NCI-H146 treated with DMSO at 0.1 percent for 48 hours (cell line): ENCODE measurements around the gene AMH.

Source experiments
- DNase-seq: peaks from one replicate; lab custom pipeline; 2025; ENCODE audit not compliant: unreplicated experiment; lab: John Stamatoyannopoulos, UW

The AMH gene

GRCh38 chr19:2219726-2220125 is 29.4 kb upstream of the AMH start:
- no peak for DNase-seq

GRCh38 chr19:2221250-2221831 is 27.8 kb upstream of the AMH start:
- DNase-seq, result no peak

DNA sequence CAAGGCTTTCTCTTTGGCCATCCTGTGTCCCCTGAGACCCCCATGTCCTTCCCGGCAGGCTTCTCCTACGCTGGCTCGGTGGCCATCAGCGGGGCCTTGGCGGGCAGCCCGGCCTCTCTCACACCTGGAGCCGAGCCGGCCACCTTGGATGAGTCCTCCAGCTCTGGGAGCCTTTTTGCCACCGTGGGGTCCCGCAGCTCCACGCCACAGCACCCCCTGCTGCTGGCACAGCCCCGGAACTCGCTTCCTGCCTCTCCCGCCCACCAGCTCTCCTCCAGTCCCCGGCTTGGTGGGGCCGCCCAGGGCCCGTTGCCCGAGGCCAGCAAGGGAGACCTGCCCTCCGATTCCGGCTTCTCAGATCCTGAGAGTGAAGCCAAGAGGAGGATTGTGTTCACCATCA is 27.2 kb upstream of the AMH start:
- no peak for DNase-seq

GRCh38 chr19:2223391-2223790 is 25.7 kb upstream of the AMH start:
- no peak for DNase-seq

DNA sequence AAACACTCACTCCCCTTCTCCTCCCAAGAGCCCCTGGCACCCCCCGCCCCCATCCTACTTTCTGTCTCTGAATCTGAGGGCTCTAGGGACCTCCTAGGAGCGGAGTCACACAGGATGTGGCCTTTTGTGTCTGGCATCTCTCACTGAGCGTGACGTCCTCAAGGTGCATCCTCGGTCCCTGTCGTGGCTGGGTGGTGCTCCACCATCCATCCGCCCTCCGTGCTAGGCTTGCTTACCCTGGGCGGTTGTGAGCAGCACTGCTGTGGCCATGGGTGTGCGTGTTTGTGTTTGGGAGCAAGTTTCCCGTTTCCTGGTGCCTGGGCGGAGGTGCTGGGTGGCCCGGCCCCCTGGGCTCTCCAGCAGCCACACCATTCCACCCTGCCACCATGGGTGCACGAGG is 25.2 kb upstream of the AMH start:
- DNase-seq, result no peak

DNA sequence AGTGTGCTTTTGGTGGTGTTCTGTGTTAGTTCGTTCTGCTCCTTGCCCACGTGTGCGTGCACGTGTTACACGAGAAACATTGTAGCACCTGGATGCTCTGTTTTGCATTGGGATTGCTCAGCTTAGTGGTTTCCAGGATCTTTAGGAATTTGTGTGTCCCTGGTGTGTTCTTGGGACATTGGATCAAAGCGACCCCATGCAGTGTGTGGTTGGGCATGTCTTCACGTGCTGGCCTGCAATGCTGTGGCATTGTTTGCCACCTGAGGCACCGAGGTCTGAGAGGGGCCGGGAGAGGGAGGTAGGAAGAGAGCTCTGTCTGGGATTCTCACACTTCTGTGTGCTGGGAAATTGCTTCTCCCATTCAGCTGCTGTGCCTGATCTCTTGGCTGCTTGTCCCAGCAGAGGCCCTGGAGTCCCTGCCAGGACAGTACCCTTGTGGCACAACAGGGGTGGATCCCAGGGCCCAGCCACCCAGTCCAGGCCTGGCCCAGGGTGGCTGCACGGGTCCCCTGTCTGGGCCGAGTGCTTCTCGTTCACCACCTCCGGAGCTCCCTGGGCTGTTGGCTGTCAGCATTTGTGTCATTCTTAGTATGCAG is 24.3 kb upstream of the AMH start:
- no peak for DNase-seq

DNA sequence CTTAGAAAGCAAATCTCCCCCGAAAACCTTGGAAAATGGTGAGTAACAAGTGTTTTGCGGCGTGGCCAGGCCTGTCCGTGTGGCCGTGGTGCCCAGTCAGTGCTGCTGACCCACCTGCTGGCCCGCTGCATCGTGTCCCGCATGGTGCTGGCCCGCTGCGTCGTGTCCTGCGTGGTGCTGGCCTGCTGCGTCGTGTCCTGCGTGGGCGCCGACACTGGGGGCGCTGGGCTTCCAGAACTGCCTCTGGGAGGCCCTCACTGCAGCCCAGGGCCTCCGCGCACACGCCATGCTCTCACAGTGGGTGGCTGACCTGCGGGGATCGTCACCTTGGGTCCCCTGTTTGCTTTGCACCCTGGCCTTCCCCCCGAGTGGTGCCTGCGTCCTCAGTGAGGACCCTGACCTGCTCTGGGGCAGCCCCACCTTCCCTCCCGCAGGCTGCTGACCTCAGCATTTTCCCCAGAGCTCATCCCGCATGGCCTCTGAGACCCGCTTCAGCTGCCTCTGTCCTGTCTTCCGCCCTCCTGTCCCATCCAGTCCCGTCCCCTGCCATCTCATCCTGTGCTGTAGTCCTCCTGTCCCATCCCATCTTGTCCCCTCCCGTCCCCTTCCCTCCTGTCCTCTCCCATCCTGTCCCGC is 23.6 kb upstream of the AMH start:
- DNase-seq, result no peak

GRCh38 chr19:2226051-2226839 is 22.9 kb upstream of the AMH start:
- DNase-seq, result no peak

DNA sequence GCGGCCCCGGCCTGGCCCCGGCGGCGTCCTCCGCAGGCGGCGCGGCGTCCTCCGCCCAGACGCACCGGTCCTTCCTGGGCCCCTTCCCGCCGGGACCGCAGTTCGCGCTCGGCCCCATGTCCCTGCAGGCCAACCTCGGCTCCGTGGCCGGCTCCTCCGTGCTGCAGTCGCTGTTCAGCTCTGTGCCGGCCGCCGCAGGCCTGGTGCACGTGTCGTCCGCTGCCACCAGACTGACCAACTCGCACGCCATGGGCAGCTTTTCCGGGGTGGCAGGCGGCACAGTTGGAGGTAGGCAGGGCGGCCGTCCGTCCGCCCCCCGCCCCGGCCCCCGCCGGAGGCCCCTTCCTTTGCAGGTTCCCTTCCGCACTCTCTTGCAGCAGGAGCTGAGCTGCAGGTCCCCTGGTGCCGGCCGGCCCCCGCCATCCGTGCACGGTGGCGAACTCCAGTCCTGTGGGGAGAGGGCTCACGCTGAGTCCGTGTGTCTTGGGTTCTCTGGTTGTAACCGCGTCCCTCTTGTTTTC is 22.2 kb upstream of the AMH start:
- no peak for DNase-seq

DNA sequence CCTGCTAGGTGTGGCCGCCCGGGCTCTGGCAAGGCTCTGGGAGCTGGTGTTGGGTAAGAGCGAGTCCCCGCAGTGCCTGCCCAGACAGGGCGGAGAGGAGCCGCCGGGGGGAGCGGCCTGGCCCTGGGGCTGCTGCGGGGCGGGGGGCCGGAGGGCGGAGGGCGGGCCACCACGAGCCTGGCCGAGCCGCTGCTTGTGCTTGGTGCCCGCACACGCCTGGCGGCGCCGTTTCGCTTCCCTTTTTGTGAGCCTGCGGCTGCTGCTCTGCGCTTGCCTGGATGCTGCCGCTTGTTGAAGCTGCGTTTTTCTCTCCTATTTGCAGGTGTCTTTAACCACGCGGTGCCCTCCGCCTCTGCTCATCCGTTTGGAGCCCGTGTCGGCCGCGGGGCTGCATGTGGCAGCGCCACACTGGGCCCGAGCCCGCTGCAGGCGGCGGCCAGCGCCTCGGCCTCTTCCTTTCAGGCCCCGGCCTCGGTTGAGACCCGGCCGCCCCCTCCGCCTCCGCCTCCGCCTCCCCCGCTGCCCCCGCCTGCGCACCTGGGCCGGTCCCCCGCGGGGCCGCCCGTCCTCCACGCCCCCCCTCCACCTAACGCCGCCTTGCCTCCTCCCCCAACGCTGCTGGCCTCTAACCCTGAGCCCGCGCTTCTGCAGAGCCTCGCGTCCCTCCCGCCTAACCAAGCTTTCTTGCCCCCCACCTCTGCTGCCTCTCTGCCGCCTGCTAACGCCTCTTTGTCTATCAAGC is 21.5 kb upstream of the AMH start:
- no peak for DNase-seq

DNA sequence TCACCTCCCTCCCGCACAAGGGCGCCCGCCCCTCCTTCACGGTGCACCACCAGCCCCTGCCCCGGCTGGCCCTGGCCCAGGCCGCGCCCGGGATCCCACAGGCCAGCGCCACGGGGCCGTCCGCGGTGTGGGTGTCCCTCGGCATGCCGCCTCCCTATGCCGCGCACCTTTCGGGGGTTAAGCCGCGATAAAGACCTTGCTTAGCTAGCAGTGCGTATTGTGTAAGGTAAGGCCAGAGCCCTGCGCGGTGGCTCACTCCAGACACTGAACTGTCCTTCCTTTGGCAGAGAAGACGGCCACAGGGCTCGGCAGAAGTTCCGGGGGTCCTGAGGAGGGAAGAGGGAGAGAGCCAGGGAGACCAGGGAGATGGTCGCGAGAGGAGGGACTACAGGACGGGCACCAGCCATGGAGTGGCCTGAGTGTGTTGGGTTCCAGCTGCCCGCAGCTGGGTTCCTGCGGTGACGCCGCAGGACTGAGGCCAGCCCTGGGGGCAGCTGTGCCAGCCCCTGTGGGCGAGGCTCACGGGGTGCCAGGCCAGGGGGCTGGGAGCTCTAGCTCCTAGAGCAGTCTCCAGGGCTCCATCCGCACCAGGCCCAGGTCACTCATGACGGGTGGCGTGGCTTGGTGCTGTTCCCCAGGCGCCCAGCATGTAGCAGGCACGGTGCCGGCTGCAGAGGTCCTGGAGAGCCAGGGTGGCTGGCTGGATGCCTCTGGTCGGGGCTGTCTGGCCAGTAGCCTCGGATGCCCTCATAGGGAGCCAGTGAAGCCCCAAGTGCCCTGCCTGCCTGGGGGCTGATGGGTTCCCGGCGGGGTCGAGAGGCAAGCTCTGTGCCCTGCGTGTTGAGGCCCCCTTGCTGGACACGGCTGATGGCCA is 20.7 kb upstream of the AMH start:
- no peak for DNase-seq

- DNase-seq, result no peak
Observed at GRCh38 chr19:2229103-2230032, 19.8 kb upstream of the AMH start.

DNA sequence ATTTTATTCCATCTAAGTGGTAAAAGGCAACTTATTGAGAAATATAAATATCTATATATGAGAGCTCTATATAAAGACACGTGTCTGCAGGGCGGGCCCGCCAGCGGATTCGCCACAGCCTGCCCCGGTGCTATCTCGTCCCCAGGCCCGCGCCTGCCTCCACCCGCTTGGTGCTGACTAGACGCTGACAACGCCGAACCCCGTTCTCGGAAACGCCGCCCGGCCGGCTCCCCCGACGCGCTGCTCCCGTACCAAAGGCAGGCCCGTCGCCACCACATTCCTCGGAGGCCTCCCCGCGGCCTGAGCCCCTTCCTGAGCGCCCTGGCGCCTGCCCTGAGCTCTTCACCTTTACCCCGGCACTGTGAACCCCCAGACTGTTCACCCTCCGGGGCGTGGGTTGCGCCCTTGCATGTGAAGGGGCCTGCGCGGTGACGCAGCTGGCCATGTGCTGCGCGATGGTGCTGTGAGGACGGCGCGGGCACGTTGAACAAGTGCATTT is 19.0 kb upstream of the AMH start:
- no peak for DNase-seq

DNA sequence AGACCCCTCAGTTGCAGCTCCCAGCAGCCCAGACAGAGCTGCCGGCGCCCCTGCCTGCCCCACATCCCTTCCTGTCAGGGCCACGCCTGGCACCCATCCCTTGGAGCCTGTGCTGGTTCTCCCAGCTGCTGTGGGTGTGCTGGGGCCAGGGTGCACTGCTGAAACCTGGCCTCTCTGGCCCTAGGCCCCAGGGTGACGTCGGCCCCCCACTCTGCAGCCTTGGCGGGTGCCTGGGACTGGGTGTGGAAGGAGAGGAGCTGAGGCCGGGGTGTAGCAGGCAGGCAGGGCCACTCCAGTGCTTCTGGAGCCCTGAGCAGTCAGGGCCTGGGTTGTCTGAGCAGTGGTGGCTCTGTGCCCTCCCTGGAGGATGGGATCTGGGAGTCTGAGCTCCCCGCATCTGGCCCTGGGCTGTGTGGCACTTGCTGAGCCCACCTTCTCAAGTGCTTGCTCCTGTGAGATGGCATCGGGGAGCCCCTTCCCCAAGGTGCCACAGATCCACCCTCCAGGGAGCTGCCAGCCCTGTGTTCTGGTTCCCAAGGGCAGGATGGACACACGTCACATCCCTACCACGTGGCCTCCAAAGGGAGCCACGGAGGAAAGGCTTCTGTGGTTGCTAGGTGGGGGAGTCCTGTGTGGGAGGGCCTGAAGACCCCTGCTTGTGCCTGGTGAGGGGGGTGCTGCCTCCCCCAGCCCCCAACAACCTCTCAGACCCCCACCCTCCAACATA is 18.2 kb upstream of the AMH start:
- DNase-seq, result no peak

DNA sequence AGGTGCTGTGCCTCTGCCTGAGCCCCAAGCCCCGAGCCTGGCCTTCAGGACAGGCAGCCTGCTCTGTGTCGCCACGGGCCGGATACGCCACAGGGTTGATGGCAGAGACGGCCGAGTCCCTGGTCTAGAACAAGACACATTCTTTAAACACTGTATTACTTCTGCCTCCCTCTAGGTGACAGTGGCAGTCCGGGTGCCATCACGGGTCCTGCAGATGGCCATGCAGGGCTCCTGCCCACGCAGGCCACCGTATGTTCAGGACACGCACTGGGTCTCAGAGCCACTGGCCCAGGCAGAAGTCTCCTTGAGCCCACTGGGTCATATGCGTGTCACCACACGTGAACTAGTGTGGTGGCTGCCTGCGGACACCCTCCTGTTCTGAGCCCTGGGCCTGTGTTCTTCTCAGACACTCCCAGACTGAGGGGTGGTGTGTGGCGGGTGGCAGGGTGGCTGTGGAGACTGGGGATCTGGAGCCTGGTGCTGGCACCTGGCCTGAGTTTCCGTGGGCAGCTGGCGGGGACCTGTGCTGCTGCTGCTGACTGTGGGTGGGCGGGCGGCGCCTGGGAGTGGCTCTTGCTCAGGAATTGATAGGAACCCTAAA is 17.4 kb upstream of the AMH start:
- DNase-seq, result no peak

DNA sequence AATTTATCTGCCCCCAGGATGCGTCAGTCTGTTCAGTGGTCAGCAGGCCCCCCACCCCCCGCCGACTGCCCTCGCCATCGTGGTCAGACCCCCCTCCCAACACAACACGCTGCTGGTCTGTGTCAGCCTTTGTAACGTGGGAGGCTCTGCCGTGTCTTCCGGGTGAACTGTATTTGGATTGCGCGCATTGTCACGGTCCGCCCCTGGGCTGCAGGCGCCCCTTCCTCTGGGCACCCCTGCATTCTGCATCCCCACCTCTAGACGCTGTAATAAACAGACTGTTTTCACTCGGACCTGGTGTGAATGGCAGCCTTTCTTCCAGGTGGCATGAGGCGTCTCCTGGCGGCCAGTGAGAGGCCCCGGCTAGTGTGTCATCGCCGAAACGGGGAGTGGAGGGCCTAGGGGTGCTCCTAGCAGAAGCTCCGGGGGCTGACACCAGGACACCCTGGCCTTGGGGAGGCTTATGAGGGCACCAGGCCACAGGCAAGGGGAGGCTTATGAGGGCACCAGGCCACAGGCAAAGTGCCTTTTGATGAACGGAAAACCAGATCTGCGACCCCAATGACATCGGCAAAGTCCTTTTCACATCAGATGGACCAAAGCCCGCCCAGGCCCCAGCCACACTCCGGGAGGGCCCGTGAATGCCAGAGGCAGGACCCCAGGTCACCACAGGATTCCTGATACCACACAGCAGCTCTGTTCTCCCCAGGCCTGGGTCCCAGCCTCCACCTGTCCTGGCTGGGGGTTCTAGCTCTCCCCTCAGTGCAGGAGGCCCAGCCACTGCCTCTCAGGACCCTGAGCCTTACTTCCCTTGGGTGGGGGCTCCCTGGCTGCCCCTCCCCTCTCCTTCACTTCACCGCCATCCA is 16.6 kb upstream of the AMH start:
- DNase-seq, result no peak
